HG03460 (cell line): ENCODE measurements around the gene TCF19.

Source experiments
- ATAC-seq: cut with Tn5 transposase; IDR thresholded peaks from one replicate; pipeline ENCODE4 v1.9.1; 2021; ENCODE audit not compliant: unreplicated experiment

Gene TCF19

GRCh38 chr6:31158140-31158862 lies at the start of gene TCF19:
TSS of gene TCF19 (plus strand) at chr6:31158589. CDS start at chr6:31159470, 881 bp downstream.
- ATAC-seq = peak; percentile 82

DNA sequence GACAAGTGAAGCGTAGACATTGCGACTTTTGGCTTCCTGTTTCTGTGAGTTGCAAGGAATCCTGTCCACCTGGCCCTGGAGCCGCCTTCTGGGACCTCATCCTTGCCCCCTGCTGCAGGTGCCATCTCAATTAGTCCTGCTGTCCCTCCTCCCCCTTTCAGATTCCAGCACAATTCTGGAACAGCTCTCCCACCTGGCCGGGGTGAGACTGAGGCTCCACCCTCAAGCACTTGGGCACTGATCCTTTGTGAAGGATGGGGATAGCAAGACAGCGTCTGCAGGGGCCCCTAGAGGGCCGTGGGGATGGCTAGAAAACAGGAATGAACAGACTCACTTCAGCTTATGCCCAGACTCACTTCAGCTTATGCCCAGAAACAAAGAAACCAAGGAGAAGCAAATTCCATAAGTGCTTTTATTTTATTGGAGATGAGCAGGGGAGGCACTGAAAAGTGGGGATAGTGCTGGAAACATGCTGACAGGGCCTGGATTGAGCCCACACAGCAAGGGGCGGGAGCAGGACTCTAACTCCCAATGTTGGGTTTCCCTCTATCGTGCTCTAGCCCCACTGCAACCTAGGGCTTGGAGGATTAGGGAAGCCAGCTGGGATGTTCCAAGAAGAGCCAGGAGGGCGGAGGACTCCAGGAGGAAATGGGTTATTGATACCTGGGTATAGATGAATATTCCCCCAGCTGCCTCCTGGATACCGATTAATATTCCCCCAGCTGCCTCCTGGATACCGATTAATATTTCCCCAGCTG lies 47.4 kb upstream of the TCF19 start:
- ATAC-seq = no peak

DNA sequence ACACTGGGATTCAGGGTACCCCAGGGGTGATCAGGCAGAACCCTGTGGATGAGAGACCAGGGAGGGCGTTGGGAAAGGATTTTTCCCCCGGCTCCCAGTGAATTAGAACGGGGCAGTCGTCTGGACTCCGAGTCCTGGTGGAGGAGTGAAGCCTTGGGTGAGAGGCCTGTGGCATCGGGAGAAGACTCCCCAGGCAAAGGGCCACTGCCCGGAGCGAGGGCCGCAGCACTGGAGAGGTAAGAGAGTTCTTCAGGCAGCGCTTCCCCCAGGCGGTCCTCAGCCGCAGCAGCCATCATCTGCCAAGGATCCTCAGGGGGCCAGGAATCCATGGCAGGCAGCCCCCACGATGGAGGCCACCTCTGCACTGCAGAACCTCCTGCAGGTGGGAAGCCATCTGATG lies 46.7 kb upstream of the TCF19 start:
- ATAC-seq = no peak

DNA sequence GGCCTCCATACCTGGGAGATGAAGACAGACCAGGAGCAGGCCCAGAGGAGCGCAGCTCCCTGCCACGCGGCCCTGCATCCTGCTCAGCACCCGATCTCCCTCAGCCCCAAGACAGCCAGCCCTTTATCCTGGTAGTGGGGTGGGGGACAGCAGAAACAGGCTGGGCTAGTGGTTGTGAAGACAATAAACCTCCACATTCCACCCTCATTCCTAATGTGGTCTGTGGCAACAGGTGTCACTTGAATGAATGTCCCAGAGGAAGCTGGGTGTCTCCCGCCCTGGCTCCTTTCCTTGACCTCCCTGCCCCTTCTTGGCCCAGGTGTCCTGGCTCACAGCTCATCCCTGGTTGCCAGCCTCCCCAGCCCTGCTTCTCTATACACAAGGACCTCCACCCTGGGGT lies 45.9 kb upstream of the TCF19 start, which contains the start of gene C6orf15:
TSS of gene C6orf15 (minus strand) at position 98 of the 400 bp plus-strand sequence. CDS start at position 78, 20 bp downstream.
- no peak for ATAC-seq

- ATAC-seq = no peak
Measured at GRCh38 chr6:31113861-31114540, 44.4 kb upstream of the TCF19 start.

GRCh38 chr6:31114541-31114878 lies 43.9 kb upstream of the TCF19 start, which contains the start of gene PSORS1C1:
TSS of gene PSORS1C1 (plus strand) at chr6:31114800. CDS start at chr6:31129633, 14,833 bp downstream.
- no peak for ATAC-seq

- ATAC-seq = no peak
Measured at GRCh38 chr6:31114970-31115849, 43.2 kb upstream of the TCF19 start.

DNA sequence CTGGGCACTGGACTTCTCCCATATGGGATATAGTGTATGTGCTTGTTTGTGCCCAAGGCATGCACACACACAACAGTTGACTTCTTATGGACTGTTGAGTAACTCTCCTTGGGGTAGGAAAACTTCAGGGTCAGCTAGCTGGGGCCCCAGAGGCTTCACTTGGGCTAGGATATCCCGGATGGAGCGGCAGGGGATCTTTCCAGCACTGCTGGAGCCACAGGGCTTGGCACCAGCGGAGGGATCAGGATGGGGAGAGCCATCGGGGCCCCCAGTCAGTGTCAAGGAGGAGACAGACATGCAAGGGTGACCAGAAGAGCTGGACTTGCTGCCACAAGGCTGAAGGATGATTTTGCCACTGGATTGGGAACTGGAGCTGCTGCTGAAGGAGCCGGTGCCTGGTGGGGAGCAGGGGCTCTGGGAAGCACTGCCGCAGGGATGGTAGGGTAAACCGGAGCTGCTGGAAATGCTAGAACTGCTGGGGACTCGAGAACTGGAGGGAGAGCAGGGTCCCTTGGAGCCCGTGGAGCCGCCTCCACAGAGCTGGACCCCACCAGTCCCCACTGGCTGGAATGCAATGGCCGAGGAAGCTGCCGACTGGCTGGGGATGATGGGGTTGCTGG lies 42.3 kb upstream of the TCF19 start:
- ATAC-seq = no peak

- no peak for ATAC-seq
Measured at GRCh38 chr6:31116661-31117385, 41.6 kb upstream of the TCF19 start.

GRCh38 chr6:31118178-31118577 lies 40.2 kb upstream of the TCF19 start:
- ATAC-seq = no peak

- ATAC-seq = no peak
Measured at GRCh38 chr6:31120151-31120915, 38.1 kb upstream of the TCF19 start, which contains the start of gene CDSN. TSS of gene CDSN (minus strand) at chr6:31120446. CDS start at chr6:31120419, 27 bp downstream.

DNA sequence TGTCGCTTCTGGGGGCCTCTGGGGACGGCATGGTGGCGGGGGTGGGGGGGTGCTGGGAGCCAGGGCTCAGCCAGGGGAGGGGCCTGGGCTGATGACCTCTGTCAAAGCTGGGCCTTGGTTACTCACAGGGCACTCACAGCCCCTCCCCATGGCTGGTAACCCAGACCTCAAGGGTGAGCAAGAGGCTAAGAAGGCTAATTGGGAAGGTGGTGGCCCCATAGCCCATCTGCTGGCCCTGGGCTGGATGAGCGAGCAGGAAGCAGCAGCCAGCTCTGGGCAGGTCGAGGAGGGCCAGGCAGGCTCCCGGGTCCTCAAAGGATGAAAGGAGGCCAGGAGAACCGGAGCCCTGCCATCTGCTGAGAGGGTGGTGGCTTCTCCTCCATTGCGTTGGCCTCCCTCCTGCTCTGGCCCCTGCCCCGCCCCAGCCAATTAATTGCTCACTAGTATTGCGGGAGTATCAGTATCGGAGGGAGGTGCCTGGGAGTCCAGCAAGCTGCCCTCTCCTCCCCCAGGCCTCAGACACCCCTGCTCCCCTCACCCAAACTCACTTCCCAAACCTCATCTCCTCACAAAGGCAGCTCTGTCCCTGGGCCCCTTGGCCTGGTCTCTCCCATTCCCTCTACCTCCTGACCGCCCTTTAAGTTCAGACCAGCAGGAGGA lies 37.1 kb upstream of the TCF19 start:
- ATAC-seq = no peak

GRCh38 chr6:31122791-31123706 lies 35.3 kb upstream of the TCF19 start:
- ATAC-seq = no peak

GRCh38 chr6:31125162-31125561 lies 33.2 kb upstream of the TCF19 start:
- no peak for ATAC-seq

DNA sequence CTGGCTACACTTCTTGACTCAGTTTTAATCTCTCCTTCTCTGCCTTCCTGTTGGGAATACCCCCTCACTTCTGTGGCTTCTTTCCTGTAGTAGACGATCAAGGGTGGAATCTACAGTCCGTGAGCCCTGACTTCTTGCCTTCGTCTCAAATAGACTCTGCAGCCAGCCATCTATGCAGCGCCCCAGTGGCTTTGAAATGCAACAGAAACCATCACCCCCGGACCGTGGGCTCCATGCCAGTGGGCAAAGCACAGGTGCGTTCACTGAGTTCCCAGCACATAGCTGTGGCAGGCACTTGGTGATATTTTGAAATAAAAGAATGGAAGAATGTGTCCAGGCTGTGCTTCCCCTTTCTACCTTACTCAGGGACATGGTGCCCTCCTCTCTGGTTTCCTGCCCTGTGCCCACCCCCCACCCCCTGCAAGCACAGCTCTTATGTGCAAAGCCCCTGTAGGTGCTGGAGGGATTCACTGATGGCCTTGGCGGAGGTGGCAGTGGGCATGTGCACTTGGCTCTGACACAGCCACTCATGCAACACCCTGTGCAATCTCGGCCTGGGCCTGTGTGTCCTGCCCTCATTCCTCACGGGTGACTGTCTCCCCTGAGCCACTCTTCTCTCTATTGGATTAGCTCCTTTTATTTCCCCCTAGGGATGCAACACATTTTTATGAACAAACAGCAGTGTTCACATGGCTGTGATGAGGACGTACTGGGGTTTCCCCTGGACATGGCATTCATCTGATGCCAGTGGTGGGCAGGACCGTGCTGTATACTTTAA lies 32.6 kb upstream of the TCF19 start:
- no peak for ATAC-seq

DNA sequence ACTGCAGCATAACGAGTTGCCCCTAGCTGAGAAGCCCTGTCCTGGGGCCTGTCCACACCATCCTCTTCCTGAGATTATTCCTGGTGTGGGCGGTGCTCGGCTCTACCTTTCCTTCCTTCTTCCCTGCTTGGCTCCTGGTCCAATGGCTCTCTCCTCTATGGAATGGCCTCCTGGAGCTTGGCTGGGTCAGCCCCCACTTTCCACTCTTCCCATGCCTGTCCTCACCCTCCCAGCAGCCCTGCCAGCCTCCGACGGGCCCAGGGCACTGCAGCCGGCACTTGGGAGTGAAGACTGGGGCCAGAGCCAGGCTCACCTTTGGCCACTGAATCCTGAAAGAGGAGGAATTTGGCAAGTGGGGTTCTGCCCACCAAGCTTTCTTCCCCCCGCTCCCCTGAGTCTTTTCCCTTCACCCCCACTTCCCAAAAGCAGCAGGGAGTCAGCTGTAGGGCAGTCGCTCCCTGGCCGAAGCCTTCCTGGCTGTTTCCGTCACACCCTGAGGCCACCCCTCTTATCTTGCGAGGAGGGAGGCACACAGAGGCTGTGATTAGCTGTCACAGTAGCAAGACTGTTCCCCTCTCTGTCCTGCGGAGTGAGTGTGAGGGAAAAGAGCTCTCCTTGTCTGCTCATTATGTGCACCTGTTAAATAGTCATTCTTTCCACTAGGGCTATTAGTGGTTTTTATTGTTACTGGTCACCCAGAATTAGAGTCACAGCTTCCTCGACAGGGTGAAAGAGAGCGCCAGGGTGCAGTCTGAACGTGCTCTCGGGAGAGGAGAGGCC lies 31.8 kb upstream of the TCF19 start:
- ATAC-seq = no peak
